ENCODE data around the gene NAV1. TPM values are rescaled to one million over a fixed set of nuclear protein-coding genes. Genes with fewer than 3 reads are reported as not detected.

Gene NAV1
- total RNA-seq, 1 donor from 2014 or later: 101 TPM

GRCh38 chr1:201554789-201555592 is 16.1 kb downstream of the NAV1 start:
- TF ChIP-seq CTCF (IDR thresholded peaks at IDR 0.05; ENCODE audit: unreplicated experiment): no peak
- Mint-ChIP-seq H3K4me1 (ENCODE audit: unreplicated experiment) (peaks cover 59% of the 10 kb centered on the region), H3K27ac (ENCODE audit: unreplicated experiment) (peak overlapping the region; percentile 88), H3K36me3 (ENCODE audit: low read depth, unreplicated experiment) (peaks cover 5% of the 10 kb centered on the region), H3K4me3 (ENCODE audit: unreplicated experiment) (peak overlapping the region; percentile 6), H3K27me3 (ENCODE audit: unreplicated experiment) (peaks cover 7% of the 10 kb centered on the region), H3K9me3 (ENCODE audit: unreplicated experiment) (no peaks in the 10 kb centered on the region)
- no peak for DNase-seq (ENCODE audit: low spot score)

GRCh38 chr1:201555593-201555945 is 16.6 kb downstream of the NAV1 start:
- peaks cover 7% of the 10 kb centered on the region for H3K27me3 Mint-ChIP-seq (ENCODE audit: unreplicated experiment)
- peaks cover 65% of the 10 kb centered on the region for H3K4me1 Mint-ChIP-seq (ENCODE audit: unreplicated experiment)
- H3K9me3 Mint-ChIP-seq (ENCODE audit: unreplicated experiment): no peaks in the 10 kb centered on the region
- no peak for DNase-seq (ENCODE audit: low spot score)
- peak overlapping the region; percentile 88 for H3K27ac Mint-ChIP-seq (ENCODE audit: unreplicated experiment)
- H3K4me3 Mint-ChIP-seq (ENCODE audit: unreplicated experiment): no peak overlapping the region
- H3K36me3 Mint-ChIP-seq (ENCODE audit: low read depth, unreplicated experiment): peaks cover 6% of the 10 kb centered on the region
- TF ChIP-seq CTCF (IDR thresholded peaks at IDR 0.05; ENCODE audit: unreplicated experiment): no peak

- Mint-ChIP-seq H3K36me3 (ENCODE audit: low read depth, unreplicated experiment) (peaks cover 6% of the 10 kb centered on the region), H3K27ac (ENCODE audit: unreplicated experiment) (peak overlapping the region; percentile 41), H3K4me1 (ENCODE audit: unreplicated experiment) (peaks cover 76% of the 10 kb centered on the region), H3K27me3 (ENCODE audit: unreplicated experiment) (peaks cover 7% of the 10 kb centered on the region), H3K4me3 (ENCODE audit: unreplicated experiment) (no peak overlapping the region), H3K9me3 (ENCODE audit: unreplicated experiment) (no peaks in the 10 kb centered on the region)
- no peak for TF ChIP-seq CTCF (IDR thresholded peaks at IDR 0.05; ENCODE audit: unreplicated experiment)
- DNase-seq (ENCODE audit: low spot score): no peak
Observed at GRCh38 chr1:201556841-201557571, 18.1 kb downstream of the NAV1 start.

- no peak for TF ChIP-seq CTCF (IDR thresholded peaks at IDR 0.05; ENCODE audit: unreplicated experiment)
- no peaks in the 10 kb centered on the region for H3K9me3 Mint-ChIP-seq (ENCODE audit: unreplicated experiment)
- peak overlapping the region; percentile 41 for H3K27ac Mint-ChIP-seq (ENCODE audit: unreplicated experiment)
- peaks cover 3% of the 10 kb centered on the region for H3K36me3 Mint-ChIP-seq (ENCODE audit: low read depth, unreplicated experiment)
- DNase-seq (ENCODE audit: low spot score): no peak
- peaks cover 74% of the 10 kb centered on the region for H3K4me1 Mint-ChIP-seq (ENCODE audit: unreplicated experiment)
- H3K27me3 Mint-ChIP-seq (ENCODE audit: unreplicated experiment): peaks cover 7% of the 10 kb centered on the region
- H3K4me3 Mint-ChIP-seq (ENCODE audit: unreplicated experiment): no peak overlapping the region
Observed at GRCh38 chr1:201557572-201557958, 18.6 kb downstream of the NAV1 start.

GRCh38 chr1:201559679-201560162 is 20.8 kb downstream of the NAV1 start:
- Mint-ChIP-seq H3K27ac (ENCODE audit: unreplicated experiment) (no peak overlapping the region), H3K9me3 (ENCODE audit: unreplicated experiment) (no peaks in the 10 kb centered on the region), H3K4me1 (ENCODE audit: unreplicated experiment) (peaks cover 63% of the 10 kb centered on the region), H3K27me3 (ENCODE audit: unreplicated experiment) (peaks cover 3% of the 10 kb centered on the region), H3K36me3 (ENCODE audit: low read depth, unreplicated experiment) (peaks cover 10% of the 10 kb centered on the region), H3K4me3 (ENCODE audit: unreplicated experiment) (peak overlapping the region; percentile 49)
- peak; percentile 85 for TF ChIP-seq CTCF (IDR thresholded peaks at IDR 0.05; ENCODE audit: unreplicated experiment)
- peak; percentile 75 for DNase-seq (ENCODE audit: low spot score)
